Body of pancreas (tissue), 4 donors: ENCODE results near the gene RHD. TPM values are rescaled to one million over a fixed set of nuclear protein-coding genes. Genes with fewer than 3 reads are reported as not detected.

Experiments used
- ATAC-seq: fragments of 150-250 bp; one replicate; pipeline ENCODE4 v1.9.1; 2016
- DNase-seq, 4 donors: peaks; one replicate each; pipeline ENCODE4 v3.0.0-alpha.2; 2019
- H3K27ac ChIP-seq, 4 donors: fragments of 200-600 bp; sonication (generic); 1 replicate in 3 of 4; 2 replicates in 1 of 4; pipeline versions ENCODE4 v1.5.1 to v1.6.1; 2016 to 2019; ENCODE audit warnings: mild to moderate bottlenecking in 1 of 4, mixed read lengths in 1 of 4, moderate library complexity in 1 of 4
- H3K27me3 ChIP-seq, 2 donors: fragments of 200-600 bp; sonication (generic); one replicate each; pipeline ENCODE4 v1.6.0; 2016; ENCODE audit warnings: mild to moderate bottlenecking in 1 of 2
- H3K36me3 ChIP-seq, 2 donors: fragments of 200-600 bp; sonication (generic); replicated peaks in 1 of 2; 2 replicates each; pipeline ENCODE4 v1.5.1; 2016; ENCODE audit warnings: low read depth in 2 of 2; ENCODE audit not compliant: insufficient read depth in 1 of 2
- H3K4me1 ChIP-seq: fragments of 200-600 bp; sonication (generic); one replicate; pipeline ENCODE4 v1.6.0; 2016
- H3K4me3 ChIP-seq, 2 donors: fragments of 200-600 bp; sonication (generic); 1 replicate in 1 of 2; 2 replicates in 1 of 2; pipeline ENCODE4 v1.5.1; 2016 to 2019
- H3K9me3 ChIP-seq, 3 donors: fragments of 200-600 bp; sonication (generic); 1 replicate in 2 of 3; 2 replicates in 1 of 3; pipeline ENCODE4 v1.5.1; 2016
- POLR2A ChIP-seq, 3 donors: fragments of 450-650 bp; IDR thresholded peaks; one replicate each; pipeline ENCODE4 v1.6.1; 2016; ENCODE audit warnings: antibody characterized with exemption in 3 of 3, mild to moderate bottlenecking in 2 of 3
- WGBS, 2 donors: methylation state at CpG; one replicate each; pipeline ENCODE4 v1.1.5; 2017; 5-methylcytosine and 5-hydroxymethylcytosine counted together
- intact Hi-C: fragments of 100-400 bp; cut with DNase I; formaldehyde crosslinking; loops from one replicate; pipeline ENCODE4 v1.15.1; 2023
- total RNA-seq, 2 donors: library from RNA; depleted of rRNA; stranded (reverse); fragments of >200 nt; gene quantifications; one replicate each; pipeline ENCODE4 v1.1.0, GENCODE V29; 2016
- TF ChIP-seq, protein P1 (sequence below), 7 experiments: fragments of 450-650 bp in 4 of 7; fragments of 200-600 bp in 3 of 7; sonication (generic) in 3 of 7; IDR thresholded peaks; one replicate each; pipeline ENCODE4 v1.5.1; 2016 to 2019; ENCODE audit warnings: antibody characterized with exemption in 7 of 7

RHD gene
- total RNA-seq, 2 donors from 2014 or later: not detected

DNA sequence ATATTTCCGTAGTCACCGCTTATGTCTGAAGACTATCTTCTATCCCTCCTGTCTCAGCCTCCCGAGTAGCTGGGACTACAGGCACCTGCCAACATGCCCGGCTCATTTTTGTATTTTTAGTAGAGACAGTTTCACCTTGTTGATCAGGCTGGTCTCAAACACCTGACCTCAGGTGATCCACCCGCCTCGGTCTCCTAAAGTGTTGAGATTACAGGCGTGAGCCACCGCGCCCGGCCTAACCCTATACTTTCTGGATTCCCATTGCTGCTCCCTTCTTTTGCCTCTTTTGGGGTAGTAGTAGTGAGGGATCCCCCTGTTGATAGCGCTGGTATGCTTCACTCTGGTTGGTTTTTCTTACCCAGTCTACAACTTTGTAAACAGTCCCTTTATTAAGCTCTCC lies 34.3 kb upstream of the RHD start:
- no peak for ATAC-seq
- Histone ChIP-seq H3K36me3 (peaks cover 4 to 8% of the 10 kb centered on the region in 2 donors), H3K27me3 (no peaks in the 10 kb centered on the region), H3K27ac (no peak overlapping the region), H3K9me3 (no peaks in the 10 kb centered on the region), H3K4me3 (no peak overlapping the region), H3K4me1 (peaks cover 30% of the 10 kb centered on the region)
- DNase-seq: no peak
- TF ChIP-seq POLR2A (IDR thresholded peaks at IDR 0.05): no peak
- TF ChIP-seq, protein P1, sequence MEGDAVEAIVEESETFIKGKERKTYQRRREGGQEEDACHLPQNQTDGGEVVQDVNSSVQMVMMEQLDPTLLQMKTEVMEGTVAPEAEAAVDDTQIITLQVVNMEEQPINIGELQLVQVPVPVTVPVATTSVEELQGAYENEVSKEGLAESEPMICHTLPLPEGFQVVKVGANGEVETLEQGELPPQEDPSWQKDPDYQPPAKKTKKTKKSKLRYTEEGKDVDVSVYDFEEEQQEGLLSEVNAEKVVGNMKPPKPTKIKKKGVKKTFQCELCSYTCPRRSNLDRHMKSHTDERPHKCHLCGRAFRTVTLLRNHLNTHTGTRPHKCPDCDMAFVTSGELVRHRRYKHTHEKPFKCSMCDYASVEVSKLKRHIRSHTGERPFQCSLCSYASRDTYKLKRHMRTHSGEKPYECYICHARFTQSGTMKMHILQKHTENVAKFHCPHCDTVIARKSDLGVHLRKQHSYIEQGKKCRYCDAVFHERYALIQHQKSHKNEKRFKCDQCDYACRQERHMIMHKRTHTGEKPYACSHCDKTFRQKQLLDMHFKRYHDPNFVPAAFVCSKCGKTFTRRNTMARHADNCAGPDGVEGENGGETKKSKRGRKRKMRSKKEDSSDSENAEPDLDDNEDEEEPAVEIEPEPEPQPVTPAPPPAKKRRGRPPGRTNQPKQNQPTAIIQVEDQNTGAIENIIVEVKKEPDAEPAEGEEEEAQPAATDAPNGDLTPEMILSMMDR (IDR thresholded peaks at IDR 0.05): no peak
- intact Hi-C loops: no loop called here
- 87 to 89% methylated on average over 11 of the region's 11 CpGs for WGBS, 2 donors

DNA sequence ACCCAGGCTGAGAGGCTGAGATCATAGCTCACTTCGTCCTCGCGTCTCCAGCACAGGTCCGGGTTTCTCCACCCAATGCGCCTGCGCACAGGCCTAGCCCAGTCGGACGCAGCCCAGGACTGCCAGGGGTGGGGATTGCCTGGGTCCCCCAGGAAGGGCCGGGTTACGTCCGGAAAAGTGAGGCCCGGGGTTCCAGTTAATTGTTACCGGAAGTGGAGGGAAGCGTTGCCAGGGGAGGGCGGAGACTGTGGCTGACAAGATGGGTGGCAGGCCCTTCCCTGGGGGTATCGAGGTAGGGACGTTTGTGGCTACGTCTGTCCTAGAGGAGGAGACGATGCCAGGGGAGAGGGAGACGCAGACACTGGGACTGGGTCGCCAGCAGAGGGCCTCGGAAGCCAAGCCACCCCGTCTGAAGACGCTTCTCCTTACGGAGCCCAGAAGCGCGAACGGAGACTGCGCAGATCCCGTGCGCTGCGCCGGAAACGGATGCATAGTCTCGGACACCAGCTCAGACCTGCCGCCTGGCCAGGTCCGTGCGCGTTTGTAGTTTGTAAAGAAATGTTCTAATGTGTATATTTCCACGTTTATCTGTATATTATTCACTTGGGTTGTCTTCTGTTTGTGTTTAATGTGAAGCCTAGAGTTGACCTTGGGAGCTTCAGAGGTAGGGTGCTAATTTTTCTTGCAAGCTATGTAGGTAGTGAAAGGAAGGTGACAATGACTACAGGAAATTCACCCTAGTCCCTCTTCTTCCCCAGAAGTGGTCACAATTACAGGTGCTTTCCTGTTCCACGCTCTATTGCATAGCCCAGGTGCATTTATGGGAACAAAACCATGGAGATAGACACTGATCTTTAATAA lies 32.4 kb upstream of the RHD start:
- TF ChIP-seq POLR2A (IDR thresholded peaks at IDR 0.05): peak; percentile 41 to 77 (median 72)
- TF ChIP-seq, protein P1 (IDR thresholded peaks at IDR 0.05): peak in 6 of 7 experiments; percentile 22 to 73 (median 66)
- ATAC-seq (peak; percentile 93), DNase-seq (peak; percentile 91 to 96 (median 95))
- Histone ChIP-seq H3K27ac (peak overlapping the region; percentile 87 to 90 (median 88)), H3K4me3 (peak overlapping the region; percentile 4 to 27), H3K36me3 (peaks cover 8 to 11% of the 10 kb centered on the region in 2 donors), H3K4me1 (peaks cover 37% of the 10 kb centered on the region), H3K9me3 (no peaks in the 10 kb centered on the region), H3K27me3 (no peaks in the 10 kb centered on the region)
- WGBS, 2 donors: 0 to 2% methylated on average over 16 to 41 of the region's 41 CpGs
- intact Hi-C loops: no loop called here

DNA sequence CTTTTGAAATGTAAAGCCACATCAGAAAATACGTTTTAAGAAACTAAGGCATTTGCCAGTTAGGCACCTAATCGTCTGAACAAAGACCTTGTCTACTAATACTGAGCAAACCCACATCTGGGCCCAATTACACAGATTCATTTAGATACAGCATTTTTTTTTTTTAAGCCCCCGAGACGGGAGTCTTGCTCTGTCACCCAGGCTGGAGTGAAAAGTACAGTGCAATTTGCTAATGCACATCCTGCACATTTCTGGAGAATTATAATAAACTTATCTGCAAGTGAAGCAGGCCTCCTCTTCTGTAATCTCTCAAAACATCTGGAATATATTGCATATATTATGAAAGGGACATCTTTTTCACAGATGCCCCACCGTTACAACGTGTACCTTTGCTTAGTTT lies 28.4 kb upstream of the RHD start:
- intact Hi-C loops: no loop called here
- TF ChIP-seq, protein P1 (IDR thresholded peaks at IDR 0.05): no peak
- 49 to 52% methylated on average over 6 of the region's 6 CpGs for WGBS, 2 donors
- H3K27ac ChIP-seq: no peak overlapping the region
- no peak for ATAC-seq
- peaks cover 8 to 11% of the 10 kb centered on the region in 2 donors for H3K36me3 ChIP-seq
- H3K27me3 ChIP-seq: no peaks in the 10 kb centered on the region
- no peaks in the 10 kb centered on the region for H3K9me3 ChIP-seq
- peaks cover 51% of the 10 kb centered on the region for H3K4me1 ChIP-seq
- DNase-seq: no peak
- H3K4me3 ChIP-seq: no peak overlapping the region

DNA sequence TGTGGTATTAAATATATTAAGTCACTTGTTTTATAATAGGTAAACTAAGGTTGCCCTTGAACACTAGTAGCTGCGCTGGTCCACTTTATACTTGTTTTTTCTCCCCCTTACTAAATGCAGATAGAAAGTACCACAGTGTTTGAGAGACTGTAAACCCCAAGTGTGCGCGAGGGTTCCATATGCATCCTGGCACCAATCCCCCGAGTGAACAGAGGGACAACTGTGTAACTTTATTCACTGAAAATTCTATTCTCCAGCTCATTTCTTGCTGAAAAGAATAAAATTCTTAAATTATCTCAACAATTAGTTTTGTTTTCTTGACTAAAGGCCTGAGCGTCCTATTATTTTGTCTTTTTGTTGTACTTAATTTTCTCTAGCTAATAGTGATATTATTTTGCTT lies 26.9 kb upstream of the RHD start:
- 49 to 51% methylated on average over 5 of the region's 5 CpGs for WGBS, 2 donors
- H3K4me3 ChIP-seq: peak overlapping the region in 1 of 2 donors; percentile 75
- no peak for TF ChIP-seq POLR2A (IDR thresholded peaks at IDR 0.05)
- TF ChIP-seq, protein P1 (IDR thresholded peaks at IDR 0.05): no peak
- H3K4me1 ChIP-seq: peaks cover 42% of the 10 kb centered on the region
- H3K27ac ChIP-seq: peak overlapping the region in 2 of 4 donors; percentile 99
- ATAC-seq (no peak), DNase-seq (no peak)
- intact Hi-C loops: no loop called here
- no peaks in the 10 kb centered on the region for H3K27me3 ChIP-seq
- H3K36me3 ChIP-seq: peaks cover 8 to 11% of the 10 kb centered on the region in 2 donors
- no peaks in the 10 kb centered on the region for H3K9me3 ChIP-seq
